WTC11 (cell line): ENCODE data around the gene ADAM12. TPM values are rescaled to one million over a fixed set of nuclear protein-coding genes. Genes with fewer than 3 reads are reported as not detected.

Source experiments
- ATAC-seq: fragments of 200-7000 bp; cut with Tn5 transposase; 2 replicates; pipeline ENCODE4 v1.10.0; 2021; ENCODE audit warnings: mild to moderate bottlenecking, moderate library complexity
- CTCF ChIA-PET: fragments of 300-600 bp; sonication (Branson Sonifier 250); formaldehyde crosslinking; loops from one replicate; lab custom pipeline; 2021; ENCODE audit warnings: antibody characterized with exemption; lab: Charles Lee
- POLR2A ChIA-PET: fragments of 350-600 bp; sonication (Branson Sonifier 250); formaldehyde crosslinking; loops from one replicate; lab custom pipeline; 2021; ENCODE audit warnings: antibody characterized with exemption; lab: Charles Lee
- DNase-seq: peaks from one replicate; pipeline ENCODE4 v3.0.0; 2021; ENCODE audit warnings: low spot score
- H3K27ac Mint-ChIP-seq: 2 replicates; pipeline ENCODE4 v1.8.0; 2021; ENCODE audit warnings: mixed read lengths
- H3K27me3 Mint-ChIP-seq: 2 replicates; pipeline ENCODE4 v1.8.0; 2021; ENCODE audit warnings: low read depth, mild to moderate bottlenecking, moderate library complexity, mixed read lengths
- H3K36me3 Mint-ChIP-seq: 2 replicates; pipeline ENCODE4 v1.8.0; 2021; ENCODE audit warnings: mixed read lengths
- H3K4me1 Mint-ChIP-seq: 2 replicates; pipeline ENCODE4 v1.8.0; 2022; ENCODE audit warnings: mixed read lengths
- H3K4me3 Mint-ChIP-seq: 2 replicates; pipeline ENCODE4 v1.8.0; 2021; ENCODE audit warnings: mild to moderate bottlenecking, moderate library complexity, mixed read lengths
- H3K9me3 Mint-ChIP-seq: 2 replicates; pipeline ENCODE4 v1.8.0; 2021; ENCODE audit warnings: mixed read lengths
- AFF4 ChIP-seq: sonication (generic); formaldehyde crosslinking; IDR thresholded peaks from 2 replicates; pipeline ENCODE4 v1.8.1; 2023; ENCODE audit warnings: mild to moderate bottlenecking, missing genetic modification reagents, borderline replicate concordance
- ATF1 ChIP-seq: sonication (generic); formaldehyde crosslinking; IDR thresholded peaks from 2 replicates; pipeline ENCODE4 v1.8.1; 2023; ENCODE audit warnings: mild to moderate bottlenecking, moderate library complexity, missing genetic modification reagents
- CBFB ChIP-seq: sonication (generic); formaldehyde crosslinking; IDR thresholded peaks from 2 replicates; pipeline ENCODE4 v1.8.1; 2022; ENCODE audit warnings: mild to moderate bottlenecking, low read depth, missing genetic modification reagents
- ERG ChIP-seq: fragments of 250-450 bp; sonication (Bioruptor Pico); IDR thresholded peaks from 2 replicates; pipeline ENCODE4 v1.8.0; 2021; ENCODE audit warnings: mild to moderate bottlenecking
- ETV6 ChIP-seq: sonication (generic); formaldehyde crosslinking; IDR thresholded peaks from 2 replicates; pipeline ENCODE4 v1.8.1; 2022; ENCODE audit warnings: mild to moderate bottlenecking, missing genetic modification reagents
- FOXK1 ChIP-seq: sonication (generic); formaldehyde crosslinking; IDR thresholded peaks from 2 replicates; pipeline ENCODE4 v1.8.0; 2022; ENCODE audit warnings: mild to moderate bottlenecking, moderate library complexity, missing genetic modification reagents
- GABPB1 ChIP-seq: sonication (generic); formaldehyde crosslinking; IDR thresholded peaks from 2 replicates; pipeline ENCODE4 v1.8.1; 2023; ENCODE audit warnings: mild to moderate bottlenecking, missing genetic modification reagents
- GRHL2 ChIP-seq: fragments of 250-450 bp; sonication (Bioruptor Pico); IDR thresholded peaks from 2 replicates; pipeline ENCODE4 v1.8.0; 2022; ENCODE audit warnings: mild to moderate bottlenecking, moderate library complexity; ENCODE audit not compliant: insufficient replicate concordance, severe bottlenecking
- HMGXB4 ChIP-seq: sonication (generic); formaldehyde crosslinking; IDR thresholded peaks from 2 replicates; pipeline ENCODE4 v1.8.1; 2023; ENCODE audit warnings: mild to moderate bottlenecking, moderate library complexity, missing genetic modification reagents
- PREB ChIP-seq: sonication (generic); formaldehyde crosslinking; IDR thresholded peaks from 2 replicates; pipeline ENCODE4 v1.8.1; 2022; ENCODE audit warnings: mild to moderate bottlenecking, missing genetic modification reagents, moderate library complexity, borderline replicate concordance
- SMAD3 ChIP-seq: sonication (generic); formaldehyde crosslinking; IDR thresholded peaks from 2 replicates; pipeline ENCODE4 v1.8.0; 2022; ENCODE audit warnings: missing genetic modification reagents, mild to moderate bottlenecking, borderline replicate concordance
- SOX15 ChIP-seq: fragments of 250-450 bp; sonication (Bioruptor Pico); IDR thresholded peaks from 2 replicates; pipeline ENCODE4 v1.9.0; 2021; ENCODE audit warnings: mild to moderate bottlenecking
- SP1 ChIP-seq: sonication (generic); formaldehyde crosslinking; conservative IDR thresholded peaks from 2 replicates; pipeline ENCODE4 v1.8.1; 2022; ENCODE audit warnings: missing genetic modification reagents
- TCF7 ChIP-seq: sonication (generic); formaldehyde crosslinking; IDR thresholded peaks from 2 replicates; pipeline ENCODE4 v1.8.0; 2022; ENCODE audit warnings: mild to moderate bottlenecking, low read depth, missing genetic modification reagents, moderate library complexity
- USF1 ChIP-seq: sonication (generic); formaldehyde crosslinking; IDR thresholded peaks from 2 replicates; pipeline ENCODE4 v1.8.0; 2022; ENCODE audit warnings: mild to moderate bottlenecking, missing genetic modification reagents
- ZBTB43 ChIP-seq: sonication (generic); formaldehyde crosslinking; IDR thresholded peaks from 2 replicates; pipeline ENCODE4 v1.8.1; 2023; ENCODE audit warnings: mild to moderate bottlenecking, missing genetic modification reagents
- ZNF423 ChIP-seq: fragments of 250-450 bp; sonication (Bioruptor Pico); IDR thresholded peaks from 2 replicates; pipeline ENCODE4 v2.1.2; 2022; ENCODE audit warnings: mild to moderate bottlenecking, moderate library complexity
- ZSCAN18 ChIP-seq: fragments of 250-450 bp; sonication (Bioruptor Pico); IDR thresholded peaks from 2 replicates; pipeline ENCODE4 v2.1.2; 2022; ENCODE audit warnings: mild to moderate bottlenecking, moderate library complexity
- total RNA-seq: library from RNA; stranded (reverse); gene quantifications from 3 replicates; pipeline ENCODE4 v1.2.3, GENCODE V29; 2021

ADAM12 gene
- total RNA-seq, 1 experiment from 2014 or later = 0.22 TPM

GRCh38 chr10:126235091-126235978, 152.9 kb downstream of the ADAM12 start (continued):
- TF ChIP-seq AFF4 (CRISPR knock-in tag) (no peak), TCF7 (no peak), FOXK1 (CRISPR knock-in tag) (no peak)

- Mint-ChIP-seq H3K36me3 (no peaks in the 10 kb centered on the region), H3K27me3 (no peaks in the 10 kb centered on the region), H3K4me1 (peaks cover 4% of the 10 kb centered on the region), H3K4me3 (no peak overlapping the region), H3K9me3 (no peaks in the 10 kb centered on the region; the same call in 1 of the 2 replicates), H3K27ac (no peak overlapping the region)
- DNase-seq = no peak
- TF ChIP-seq TCF7 (no peak), ETV6 (no peak), ATF1 (CRISPR knock-in tag) (no peak), SP1 (CRISPR knock-in tag) (no peak), HMGXB4 (CRISPR knock-in tag) (no peak), ZSCAN18 (CRISPR knock-in tag) (no peak), GRHL2 (CRISPR knock-in tag) (no peak)
- no peak for ATAC-seq
- ChIA-PET POLR2A (no interaction called here), CTCF (no interaction called here)
Measured at GRCh38 chr10:126234630-126235029, 153.6 kb downstream of the ADAM12 start.

GRCh38 chr10:126233182-126234148, 154.8 kb downstream of the ADAM12 start:
- H3K9me3 Mint-ChIP-seq = no peaks in the 10 kb centered on the region; the same call in 1 of the 2 replicates
- no peak for ATAC-seq
- H3K36me3 Mint-ChIP-seq = no peaks in the 10 kb centered on the region
- ChIA-PET POLR2A (no interaction called here), CTCF (no interaction called here)
- no peaks in the 10 kb centered on the region for H3K27me3 Mint-ChIP-seq
- H3K4me3 Mint-ChIP-seq = no peak overlapping the region
- H3K27ac Mint-ChIP-seq = no peak overlapping the region
- peaks cover 9% of the 10 kb centered on the region for H3K4me1 Mint-ChIP-seq
- no peak for DNase-seq
- TF ChIP-seq PREB (CRISPR knock-in tag) (no peak), ZNF423 (CRISPR knock-in tag) (no peak), ZBTB43 (no peak), USF1 (CRISPR knock-in tag) (no peak), TCF7 (no peak), SOX15 (CRISPR knock-in tag) (no peak), GABPB1 (CRISPR knock-in tag) (no peak), ERG (CRISPR knock-in tag) (no peak), CBFB (CRISPR knock-in tag) (no peak), SMAD3 (CRISPR knock-in tag) (no peak)
